Nephron progenitor cell (in vitro differentiated cells): Measurements from ENCODE around the gene PDC.
A peak's percentile ranks its signal among the peaks of the same experiment; 100 is the strongest.

Source experiments
- DNase-seq: peaks from one replicate; pipeline ENCODE4 v3.0.0; 2021
- H3K27ac Mint-ChIP-seq: 2 replicates; pipeline ENCODE4 v1.8.0; 2021; ENCODE audit warnings: mild to moderate bottlenecking, moderate library complexity, mixed read lengths
- H3K27me3 Mint-ChIP-seq: 2 replicates; pipeline ENCODE4 v1.8.0; 2021; ENCODE audit warnings: mild to moderate bottlenecking, low read depth, mixed read lengths; ENCODE audit not compliant: poor library complexity
- H3K36me3 Mint-ChIP-seq: 2 replicates; pipeline ENCODE4 v1.8.0; 2021; ENCODE audit warnings: low read depth, mixed read lengths
- H3K4me1 Mint-ChIP-seq: 2 replicates; pipeline ENCODE4 v1.8.0; 2021; ENCODE audit warnings: mixed read lengths
- H3K4me3 Mint-ChIP-seq: 2 replicates; pipeline ENCODE4 v1.8.0; 2021; ENCODE audit warnings: mild to moderate bottlenecking, moderate library complexity, mixed read lengths
- H3K9me3 Mint-ChIP-seq: 2 replicates; pipeline ENCODE4 v1.8.0; 2021; ENCODE audit warnings: mild to moderate bottlenecking, moderate library complexity, mixed read lengths
- CTCF ChIP-seq: fragments of 200-600 bp; sonication (generic); IDR thresholded peaks from 2 replicates; pipeline ENCODE4 v1.5.0; 2021; ENCODE audit warnings: antibody characterized with exemption

The PDC gene

DNA sequence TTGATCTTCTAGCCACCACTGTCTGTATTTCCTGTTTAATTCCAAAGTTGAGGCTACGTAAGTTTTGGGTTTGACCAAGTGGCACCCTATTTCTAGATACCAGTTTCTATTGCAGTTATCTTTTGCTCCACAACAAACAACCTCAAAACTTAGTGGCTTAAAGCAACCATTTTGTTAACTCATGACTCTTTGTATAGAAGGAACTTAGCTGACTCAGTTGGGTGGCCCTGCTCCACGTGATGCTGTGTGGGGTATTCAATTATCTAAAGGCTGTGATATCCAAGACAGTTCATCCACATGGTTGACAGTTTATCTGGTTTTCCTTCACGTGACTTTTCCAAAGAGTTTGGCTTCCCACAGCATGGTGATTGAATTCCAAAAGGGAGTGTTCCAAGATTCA lies 34.8 kb downstream of the PDC start:
- Mint-ChIP-seq H3K4me3 (no peak overlapping the region), H3K36me3 (no peaks in the 10 kb centered on the region), H3K4me1 (no peaks in the 10 kb centered on the region), H3K9me3 (no peaks in the 10 kb centered on the region), H3K27me3 (no peaks in the 10 kb centered on the region), H3K27ac (no peak overlapping the region)
- no peak for DNase-seq
- TF ChIP-seq CTCF, result no peak

DNA sequence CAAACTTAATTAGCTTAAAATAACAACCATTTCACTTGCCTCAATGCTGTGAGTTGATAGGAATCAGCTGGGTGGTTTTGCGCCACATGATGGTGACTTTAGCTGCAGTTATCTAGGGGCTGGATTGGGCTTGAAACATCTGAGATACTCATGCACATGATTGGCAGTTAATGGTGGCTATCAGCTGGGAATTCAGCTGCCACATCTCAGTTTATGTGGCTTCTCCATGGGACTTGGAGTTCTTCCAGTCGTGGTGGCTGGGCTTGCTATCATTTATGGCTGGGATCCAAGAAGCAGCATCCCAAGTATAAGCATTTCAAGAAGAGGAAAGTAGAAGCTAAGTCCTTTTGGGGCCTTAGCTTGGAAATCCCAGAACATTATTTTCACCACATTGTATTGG lies 36.4 kb downstream of the PDC start:
- Mint-ChIP-seq H3K27ac (no peak overlapping the region), H3K4me1 (no peaks in the 10 kb centered on the region), H3K27me3 (no peaks in the 10 kb centered on the region), H3K9me3 (no peaks in the 10 kb centered on the region), H3K4me3 (no peak overlapping the region), H3K36me3 (peaks cover 7% of the 10 kb centered on the region)
- no peak for TF ChIP-seq CTCF
- no peak for DNase-seq

GRCh38 chr1:186421446-186421845 lies 39.5 kb downstream of the PDC start:
- H3K27ac Mint-ChIP-seq, result no peak overlapping the region
- H3K4me3 Mint-ChIP-seq, result no peak overlapping the region
- H3K36me3 Mint-ChIP-seq, result peaks cover 29% of the 10 kb centered on the region
- no peaks in the 10 kb centered on the region for H3K27me3 Mint-ChIP-seq
- no peak for DNase-seq
- H3K4me1 Mint-ChIP-seq, result no peaks in the 10 kb centered on the region
- no peaks in the 10 kb centered on the region for H3K9me3 Mint-ChIP-seq
- no peak for TF ChIP-seq CTCF

DNA sequence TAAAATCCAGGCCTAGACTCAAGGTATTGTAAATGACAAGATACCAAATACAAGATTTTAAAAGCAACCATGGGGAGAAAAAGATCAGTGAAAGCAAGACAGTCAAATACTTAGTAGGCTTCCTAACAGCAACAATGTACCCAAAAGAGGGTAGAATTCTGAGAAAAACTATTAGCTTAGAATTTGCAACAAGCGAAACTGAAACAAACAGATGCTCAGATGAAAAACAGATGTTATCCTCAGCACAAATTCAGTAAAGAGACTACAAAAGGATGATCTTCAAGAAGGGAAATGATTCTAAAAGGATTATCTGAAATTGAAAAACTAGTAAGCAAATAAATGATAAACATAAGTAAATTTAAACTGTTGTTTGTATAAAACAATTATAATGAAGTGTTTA lies 40.0 kb downstream of the PDC start:
- Mint-ChIP-seq H3K27me3 (no peaks in the 10 kb centered on the region), H3K4me3 (no peak overlapping the region), H3K27ac (peak overlapping the region; percentile 42), H3K36me3 (peaks cover 29% of the 10 kb centered on the region), H3K4me1 (no peaks in the 10 kb centered on the region), H3K9me3 (no peaks in the 10 kb centered on the region)
- DNase-seq, result no peak
- TF ChIP-seq CTCF, result no peak

- Mint-ChIP-seq H3K9me3 (no peaks in the 10 kb centered on the region), H3K36me3 (peaks cover 35% of the 10 kb centered on the region), H3K27ac (peak overlapping the region; percentile 42), H3K4me3 (no peak overlapping the region), H3K27me3 (no peaks in the 10 kb centered on the region), H3K4me1 (no peaks in the 10 kb centered on the region)
- no peak for TF ChIP-seq CTCF
- DNase-seq, result no peak
These were observed 40.6 kb downstream of the PDC start for GRCh38 chr1:186420311-186420710.

DNA sequence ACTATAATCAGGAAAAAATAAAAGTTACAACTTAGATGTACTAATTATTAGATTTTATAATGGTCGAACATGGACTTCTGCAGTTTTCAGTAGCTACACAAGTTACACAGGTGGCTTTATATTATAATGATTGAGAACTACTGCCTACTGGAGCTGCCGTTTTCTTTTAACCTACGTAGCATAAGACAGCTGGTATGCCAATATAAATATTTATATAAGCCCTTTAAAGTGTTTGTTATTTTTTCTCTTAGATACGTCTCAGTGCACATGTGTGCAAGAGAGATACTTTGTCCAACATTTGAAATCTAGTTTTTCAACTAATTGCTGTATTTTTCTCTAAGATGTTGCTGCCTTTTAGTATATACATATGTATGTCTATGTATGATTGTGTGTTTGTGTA lies 42.4 kb downstream of the PDC start:
- H3K27me3 Mint-ChIP-seq, result no peaks in the 10 kb centered on the region
- H3K4me1 Mint-ChIP-seq, result no peaks in the 10 kb centered on the region
- H3K4me3 Mint-ChIP-seq, result no peak overlapping the region
- TF ChIP-seq CTCF, result no peak
- peak overlapping the region; percentile 69 for H3K27ac Mint-ChIP-seq
- DNase-seq, result no peak
- peaks cover 47% of the 10 kb centered on the region for H3K36me3 Mint-ChIP-seq
- H3K9me3 Mint-ChIP-seq, result no peaks in the 10 kb centered on the region
